A549 (cell line): Measurements from ENCODE around the gene ID3.

ENCODE experiments used
- CTCF ChIP-seq: fragments of >200 bp; sonication (Bioruptor Twin); formaldehyde crosslinking; IDR thresholded peaks from 3 replicates; pipeline ENCODE4 v1.5.1; 2016
- ELK1 ChIP-seq: fragments of 150-350 bp; IDR thresholded peaks from 2 replicates; pipeline ENCODE4 v1.6.1; 2014; ENCODE audit warnings: low read depth, mild to moderate bottlenecking, low read length
- MAX ChIP-seq: IDR thresholded peaks from 2 replicates; pipeline ENCODE4 v1.6.1; 2012
- POLR2A ChIP-seq: IDR thresholded peaks from 2 replicates; pipeline ENCODE4 v1.6.1; 2012; ENCODE audit warnings: mild to moderate bottlenecking, low read length
- ZNF302 ChIP-seq: fragments of 250-450 bp; sonication (Bioruptor Pico); IDR thresholded peaks from 2 replicates; pipeline ENCODE4 v1.9.0; 2021; ENCODE audit warnings: inconsistent platforms, mild to moderate bottlenecking, moderate library complexity

- TF ChIP-seq ELK1 (no peak), CTCF (no peak), POLR2A (no peak), ZNF302 (no peak), MAX (no peak)
Measured at GRCh38 chr1:23596382-23597358, 37.4 kb upstream of the ID3 start.
